Uterus (tissue), 4 donors: ENCODE measurements around the gene AAMP. TPM values are rescaled to one million over a fixed set of nuclear protein-coding genes. Genes with fewer than 3 reads are reported as not detected.

Experiments used
- DNase-seq, 2 donors: peaks; one replicate each; pipeline ENCODE4 v3.0.0-alpha.2; 2019 to 2020
- H3K27ac ChIP-seq, 2 donors: fragments of 200-600 bp; sonication (generic); 1 replicate in 1 of 2; 2 replicates in 1 of 2; pipeline ENCODE4 v1.5.1; 2016 to 2018
- H3K27me3 ChIP-seq, 2 donors: fragments of 200-600 bp; sonication (generic); one replicate each; pipeline ENCODE4 v1.5.1; 2018 to 2019; ENCODE audit warnings: control low read depth in 1 of 2
- H3K36me3 ChIP-seq, 2 donors: fragments of 200-600 bp; sonication (generic); one replicate each; pipeline ENCODE4 v1.5.1; 2019; ENCODE audit warnings: control low read depth in 1 of 2
- H3K4me1 ChIP-seq, 2 donors: fragments of 200-600 bp; sonication (generic); one replicate each; pipeline ENCODE4 v1.5.1; 2018 to 2019; ENCODE audit warnings: control low read depth in 1 of 2
- H3K4me3 ChIP-seq, 2 donors: fragments of 200-600 bp; sonication (generic); 1 replicate in 1 of 2; 2 replicates in 1 of 2; pipeline ENCODE4 v1.5.1; 2018 to 2019; ENCODE audit warnings: mild to moderate bottlenecking in 1 of 2
- H3K9me3 ChIP-seq, 2 donors: fragments of 200-600 bp; sonication (generic); one replicate each; pipeline ENCODE4 v1.5.1; 2019; ENCODE audit warnings: control low read depth in 1 of 2
- CTCF ChIP-seq, 4 experiments: fragments of 200-600 bp in 2 of 4; fragments of 450-650 bp in 2 of 4; sonication (generic) in 2 of 4; IDR thresholded peaks; one replicate each; pipeline ENCODE4 v1.5.1; 2016 to 2019; ENCODE audit warnings: antibody characterized with exemption in 4 of 4, mild to moderate bottlenecking in 2 of 4, moderate library complexity in 1 of 4
- POLR2A ChIP-seq, 2 donors: fragments of 450-650 bp; IDR thresholded peaks; one replicate each; pipeline ENCODE4 v1.6.1; 2016; ENCODE audit warnings: antibody characterized with exemption in 2 of 2, mild to moderate bottlenecking in 1 of 2, moderate library complexity in 1 of 2
- intact Hi-C: fragments of 100-400 bp; cut with DNase I; formaldehyde crosslinking; loops from one replicate; pipeline ENCODE4 v1.15.1; 2023; ENCODE audit warnings: low total_unique reads
- total RNA-seq, 4 donors: library from RNA; depleted of rRNA in 3 of 4; stranded (reverse); fragments of >200 nt in 3 of 4; gene quantifications; one replicate each; pipeline versions ENCODE4 v1.1.0 to v1.2.4, GENCODE V29; 2014 to 2023
- donor health status: DM: yes; HTN: yes; CAD: no.

Gene AAMP
- total RNA-seq, 4 donors from 2014 or later, result 79.6 to 160 (median 134) TPM

DNA sequence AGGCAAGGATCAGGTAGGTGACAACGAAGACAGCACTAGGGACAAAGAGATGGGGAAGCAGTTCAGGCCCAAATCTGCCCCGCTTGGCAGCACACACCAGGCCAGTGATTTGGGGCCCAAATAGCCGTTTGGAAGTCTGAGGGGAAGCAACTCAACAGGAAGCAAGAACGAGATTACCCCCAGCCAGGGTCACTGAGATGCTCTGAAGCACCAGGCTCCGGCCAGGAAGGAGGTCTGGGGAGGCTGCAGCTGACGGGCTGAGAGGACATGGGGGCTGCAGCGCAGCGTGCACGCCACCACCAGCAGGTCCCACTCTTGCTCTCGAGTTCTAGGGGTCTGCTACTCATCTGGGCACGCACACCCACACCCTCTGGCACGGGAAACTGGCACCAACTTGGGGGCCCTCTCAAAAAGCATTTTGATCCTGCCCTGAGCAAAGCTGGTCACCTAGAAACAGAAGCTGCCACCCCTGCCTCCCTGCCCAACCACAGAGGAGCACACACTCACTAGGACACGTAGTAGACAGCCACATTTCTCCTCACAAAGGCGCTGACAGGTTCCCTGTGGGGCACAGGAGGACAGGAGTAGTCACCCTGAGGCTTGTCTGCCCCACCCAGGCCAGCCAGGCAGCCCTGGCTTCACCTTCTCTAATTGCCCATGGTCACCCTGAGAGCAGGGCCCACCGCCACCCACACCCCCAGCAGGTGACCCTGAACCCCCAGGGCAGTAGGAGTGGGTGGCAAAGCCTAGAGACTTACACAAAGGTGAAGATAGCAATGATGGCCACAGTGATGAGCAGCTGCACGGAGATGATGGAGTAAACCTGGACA lies 8.8 kb upstream of the AAMP start:
- peaks cover 0 to 17% of the 10 kb centered on the region in 2 donors for H3K4me1 ChIP-seq
- H3K36me3 ChIP-seq, result no peaks in the 10 kb centered on the region
- no peak overlapping the region for H3K27ac ChIP-seq
- no peak for DNase-seq
- H3K9me3 ChIP-seq, result no peaks in the 10 kb centered on the region
- intact Hi-C loops, result no loop called here
- TF ChIP-seq CTCF (IDR thresholded peaks at IDR 0.05) (no peak), POLR2A (IDR thresholded peaks at IDR 0.05) (no peak)
- H3K4me3 ChIP-seq, result no peak overlapping the region
- no peaks in the 10 kb centered on the region for H3K27me3 ChIP-seq

GRCh38 chr2:218277921-218278320 lies 8.0 kb upstream of the AAMP start:
- TF ChIP-seq CTCF (IDR thresholded peaks at IDR 0.05) (no peak), POLR2A (IDR thresholded peaks at IDR 0.05) (no peak)
- H3K9me3 ChIP-seq, result no peaks in the 10 kb centered on the region
- H3K36me3 ChIP-seq, result no peaks in the 10 kb centered on the region
- H3K4me3 ChIP-seq, result no peak overlapping the region
- no peak overlapping the region for H3K27ac ChIP-seq
- intact Hi-C loops, result no loop called here
- H3K27me3 ChIP-seq, result no peaks in the 10 kb centered on the region
- no peak for DNase-seq
- peaks cover 0 to 9% of the 10 kb centered on the region in 2 donors for H3K4me1 ChIP-seq

GRCh38 chr2:218276986-218277755 lies 7.2 kb upstream of the AAMP start:
- Histone ChIP-seq H3K36me3 (no peaks in the 10 kb centered on the region), H3K27me3 (no peaks in the 10 kb centered on the region), H3K4me1 (peaks cover 3 to 11% of the 10 kb centered on the region in 2 donors), H3K27ac (no peak overlapping the region), H3K4me3 (no peak overlapping the region), H3K9me3 (no peaks in the 10 kb centered on the region)
- DNase-seq, result no peak
- TF ChIP-seq CTCF (IDR thresholded peaks at IDR 0.05), result no peak
- TF ChIP-seq POLR2A (IDR thresholded peaks at IDR 0.05), result no peak
- intact Hi-C loops, result no loop called here

GRCh38 chr2:218275371-218276072 lies 5.6 kb upstream of the AAMP start:
- H3K4me3 ChIP-seq, result no peak overlapping the region
- intact Hi-C loops, result no loop called here
- H3K27me3 ChIP-seq, result no peaks in the 10 kb centered on the region
- no peaks in the 10 kb centered on the region for H3K36me3 ChIP-seq
- no peaks in the 10 kb centered on the region for H3K9me3 ChIP-seq
- H3K4me1 ChIP-seq, result peaks cover 11 to 16% of the 10 kb centered on the region in 2 donors
- TF ChIP-seq CTCF (IDR thresholded peaks at IDR 0.05) (no peak), POLR2A (IDR thresholded peaks at IDR 0.05) (no peak)
- H3K27ac ChIP-seq, result no peak overlapping the region
- no peak for DNase-seq
